BLaER1 treated with 17β-estradiol and CSF1 and Interleukin-3, amounts not matched to agents 10 nM and 100 nM (cell line): ENCODE data around the gene ABCC4.

Experiments
- H3K27ac ChIP-seq, 11 experiments: shearing (Covaris generic); formaldehyde crosslinking; 2 replicates each; pipeline ENCODE4 v1.8.1; 2022
- H3K27me3 ChIP-seq, 11 experiments: shearing (Covaris generic); formaldehyde crosslinking; 2 replicates each; pipeline ENCODE4 v1.8.1; 2022
- H3K36me3 ChIP-seq, 11 experiments: shearing (Covaris generic); formaldehyde crosslinking; 2 replicates each; pipeline ENCODE4 v1.8.1; 2022
- H3K4me1 ChIP-seq, 10 experiments: shearing (Covaris generic); formaldehyde crosslinking; 2 replicates each; pipeline ENCODE4 v1.8.1; 2022
- H3K4me2 ChIP-seq, 11 experiments: shearing (Covaris generic); formaldehyde crosslinking; 2 replicates each; pipeline ENCODE4 v1.8.1; 2022
- H3K4me3 ChIP-seq, 10 experiments: shearing (Covaris generic); formaldehyde crosslinking; 2 replicates each; pipeline ENCODE4 v1.8.1; 2022
- H3K9ac ChIP-seq, 11 experiments: shearing (Covaris generic); formaldehyde crosslinking; 2 replicates each; pipeline ENCODE4 v1.8.1; 2022
- H3K9me3 ChIP-seq, 11 experiments: shearing (Covaris generic); formaldehyde crosslinking; replicated peaks in 1 of 11; 2 replicates each; pipeline ENCODE4 v1.8.1; 2022
- H4K20me1 ChIP-seq, 11 experiments: shearing (Covaris generic); formaldehyde crosslinking; 2 replicates each; pipeline ENCODE4 v1.8.1; 2022
- Cebpa-rat ChIP-seq, 11 experiments: shearing (Covaris generic); IDR thresholded peaks; 2 replicates each; pipeline ENCODE4 v1.8.1; 2022

The ABCC4 gene

GRCh38 chr13:95115525-95115924 lies 185.7 kb downstream of the ABCC4 start:
- TF ChIP-seq Cebpa-rat (IDR thresholded peaks at IDR 0.05), result no peak
- no peak overlapping the region for H3K9ac ChIP-seq
- no peaks in the 10 kb centered on the region; a peak in 1 of 22 replicates for H3K9me3 ChIP-seq
- no peaks in the 10 kb centered on the region for H3K27me3 ChIP-seq
- peaks cover 11 to 52% (median 22%) of the 10 kb centered on the region in 11 experiments; a peak in 14 of 22 replicates for H3K36me3 ChIP-seq
- H3K4me2 ChIP-seq, result no peak overlapping the region
- no peak overlapping the region for H3K27ac ChIP-seq
- H3K4me3 ChIP-seq, result no peak overlapping the region
- peaks cover 0 to 3% (median 0%) of the 10 kb centered on the region in 10 experiments; a peak in 2 of 20 replicates for H3K4me1 ChIP-seq
- H4K20me1 ChIP-seq, result no peaks in the 10 kb centered on the region

DNA sequence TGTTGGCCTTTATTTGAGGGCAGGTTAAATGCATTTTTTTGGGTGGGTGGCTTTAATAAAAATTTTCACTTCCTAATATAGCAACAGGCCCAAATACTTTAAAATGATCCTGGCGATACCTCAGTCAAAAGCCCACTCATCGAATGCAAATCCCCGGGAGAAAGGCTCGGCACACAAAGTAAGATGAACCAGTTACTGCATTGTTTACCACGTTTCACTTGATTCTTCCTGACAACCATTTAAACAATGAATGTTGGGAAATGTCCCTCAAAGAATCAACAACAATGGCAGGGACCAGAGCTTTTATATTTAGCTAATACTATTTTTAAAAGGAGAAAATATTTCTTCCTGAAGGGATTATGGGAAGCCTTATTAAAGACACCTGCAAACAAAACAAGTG lies 187.7 kb downstream of the ABCC4 start:
- Histone ChIP-seq H3K4me2 (no peak overlapping the region), H3K4me1 (peaks cover 0 to 4% (median 0%) of the 10 kb centered on the region in 10 experiments; a peak in 2 of 20 replicates), H3K9ac (no peak overlapping the region), H3K27me3 (no peaks in the 10 kb centered on the region), H3K36me3 (peaks cover 25 to 62% (median 30%) of the 10 kb centered on the region in 11 experiments; a peak in 18 of 22 replicates), H3K9me3 (peaks cover 4 to 12% (median 9%) of the 10 kb centered on the region in 11 experiments; a peak in 20 of 22 replicates), H3K4me3 (no peak overlapping the region), H4K20me1 (no peaks in the 10 kb centered on the region), H3K27ac (no peak overlapping the region)
- TF ChIP-seq Cebpa-rat (IDR thresholded peaks at IDR 0.05), result no peak

DNA sequence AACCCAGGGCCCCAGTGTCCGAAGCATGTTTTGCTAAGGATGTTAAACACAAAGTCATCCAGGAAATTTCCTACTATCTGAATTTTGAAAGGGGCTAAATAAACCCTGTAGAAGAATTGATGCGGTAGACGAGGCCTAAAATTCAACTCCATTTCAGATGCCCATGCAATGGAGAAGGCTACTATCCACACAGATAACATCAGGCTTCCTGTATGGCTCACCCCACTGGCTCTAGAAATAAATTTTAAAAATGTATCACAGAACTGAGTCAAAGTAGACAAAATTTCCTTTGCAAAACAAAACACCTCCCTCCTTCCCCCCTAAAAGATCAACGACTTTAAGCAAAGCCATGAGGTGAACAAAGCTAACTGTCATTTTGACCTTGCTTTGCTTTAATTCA lies 188.4 kb downstream of the ABCC4 start:
- TF ChIP-seq Cebpa-rat (IDR thresholded peaks at IDR 0.05), result no peak
- Histone ChIP-seq H3K4me3 (no peak overlapping the region), H3K36me3 (peaks cover 29 to 64% (median 36%) of the 10 kb centered on the region in 11 experiments; a peak in 18 of 22 replicates), H3K9me3 (peaks cover 9 to 18% (median 16%) of the 10 kb centered on the region in 11 experiments; a peak in 20 of 22 replicates), H3K4me1 (peaks cover 0 to 4% (median 0%) of the 10 kb centered on the region in 10 experiments; a peak in 2 of 20 replicates), H3K27me3 (no peaks in the 10 kb centered on the region), H3K27ac (no peak overlapping the region), H4K20me1 (no peaks in the 10 kb centered on the region), H3K9ac (no peak overlapping the region), H3K4me2 (no peak overlapping the region)

DNA sequence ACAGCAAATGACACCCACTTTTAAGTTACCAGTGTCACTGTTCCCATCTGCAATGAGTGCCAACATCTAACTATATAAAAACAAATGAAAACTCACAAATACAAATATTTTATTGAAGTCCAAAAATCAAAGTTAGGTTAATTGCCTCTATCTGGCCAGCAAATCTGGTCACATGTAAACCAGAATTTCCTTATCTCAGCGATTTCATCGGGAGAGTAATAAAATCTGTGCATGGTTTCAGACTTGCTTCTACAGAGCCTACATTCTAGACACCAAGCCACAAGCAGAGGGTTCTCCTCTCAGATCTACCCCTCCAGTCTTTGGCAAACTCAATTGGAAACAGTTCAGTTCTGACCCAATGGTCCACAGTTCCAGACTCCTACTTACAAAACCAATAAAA lies 189.6 kb downstream of the ABCC4 start:
- Histone ChIP-seq H3K9me3 (peaks cover 9 to 18% (median 16%) of the 10 kb centered on the region in 11 experiments; a peak in 20 of 22 replicates), H3K4me2 (no peak overlapping the region), H3K27me3 (no peaks in the 10 kb centered on the region), H4K20me1 (no peaks in the 10 kb centered on the region), H3K9ac (no peak overlapping the region), H3K27ac (no peak overlapping the region), H3K4me1 (peaks cover 0 to 5% (median 0%) of the 10 kb centered on the region in 10 experiments; a peak in 3 of 20 replicates), H3K36me3 (peaks cover 27 to 66% (median 32%) of the 10 kb centered on the region in 11 experiments; a peak in 18 of 22 replicates), H3K4me3 (no peak overlapping the region)
- no peak for TF ChIP-seq Cebpa-rat (IDR thresholded peaks at IDR 0.05)

- H3K9me3 ChIP-seq, result peaks cover 9 to 18% (median 16%) of the 10 kb centered on the region in 11 experiments; a peak in 20 of 22 replicates
- H3K36me3 ChIP-seq, result peaks cover 32 to 58% (median 41%) of the 10 kb centered on the region in 11 experiments; a peak in 20 of 22 replicates
- H3K4me3 ChIP-seq, result no peak overlapping the region
- H3K9ac ChIP-seq, result no peak overlapping the region
- H3K4me2 ChIP-seq, result no peak overlapping the region
- H3K4me1 ChIP-seq, result peaks cover 0 to 6% (median 0%) of the 10 kb centered on the region in 10 experiments; a peak in 3 of 20 replicates
- no peak overlapping the region for H3K27ac ChIP-seq
- H3K27me3 ChIP-seq, result no peaks in the 10 kb centered on the region
- no peaks in the 10 kb centered on the region for H4K20me1 ChIP-seq
- TF ChIP-seq Cebpa-rat (IDR thresholded peaks at IDR 0.05), result no peak
Observed at GRCh38 chr13:95106562-95106961, 194.7 kb downstream of the ABCC4 start.

- H3K4me2 ChIP-seq, result no peak overlapping the region
- no peak for TF ChIP-seq Cebpa-rat (IDR thresholded peaks at IDR 0.05)
- H3K27me3 ChIP-seq, result no peaks in the 10 kb centered on the region
- H3K9me3 ChIP-seq, result peaks cover 11 to 37% (median 25%) of the 10 kb centered on the region in 11 experiments
- no peaks in the 10 kb centered on the region for H4K20me1 ChIP-seq
- H3K4me3 ChIP-seq, result no peak overlapping the region
- no peak overlapping the region for H3K9ac ChIP-seq
- H3K27ac ChIP-seq, result no peak overlapping the region
- peaks cover 25 to 68% (median 34%) of the 10 kb centered on the region in 11 experiments; a peak in 20 of 22 replicates for H3K36me3 ChIP-seq
- no peaks in the 10 kb centered on the region for H3K4me1 ChIP-seq
Observed at GRCh38 chr13:95100525-95101433, 200.5 kb downstream of the ABCC4 start.

- TF ChIP-seq Cebpa-rat (IDR thresholded peaks at IDR 0.05), result no peak
- Histone ChIP-seq H3K36me3 (peaks cover 13 to 63% (median 30%) of the 10 kb centered on the region in 11 experiments; a peak in 19 of 22 replicates), H3K4me1 (no peaks in the 10 kb centered on the region), H3K4me2 (no peak overlapping the region), H4K20me1 (no peaks in the 10 kb centered on the region), H3K9me3 (peaks cover 11 to 37% (median 25%) of the 10 kb centered on the region in 11 experiments), H3K4me3 (no peak overlapping the region), H3K27me3 (no peaks in the 10 kb centered on the region), H3K27ac (no peak overlapping the region), H3K9ac (no peak overlapping the region)
Observed at GRCh38 chr13:95099541-95099940, 201.7 kb downstream of the ABCC4 start.

DNA sequence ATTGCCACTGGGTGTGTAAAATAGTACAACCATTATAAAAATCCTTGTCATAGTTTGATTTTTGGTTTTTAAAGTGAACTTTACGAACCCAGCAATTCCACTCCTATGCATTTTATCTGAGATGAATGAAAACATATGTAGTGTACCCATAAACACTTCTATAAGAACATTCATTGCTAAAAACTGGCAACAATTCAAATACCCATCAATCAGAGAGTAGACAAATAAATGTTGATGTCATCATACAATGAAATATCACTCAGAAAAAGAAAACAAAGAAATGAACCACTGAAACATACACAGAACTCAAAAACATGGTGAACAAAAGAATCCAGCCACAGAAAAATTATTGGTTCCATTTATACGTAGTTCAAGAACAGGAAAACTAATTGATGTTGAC lies 202.3 kb downstream of the ABCC4 start:
- no peak for TF ChIP-seq Cebpa-rat (IDR thresholded peaks at IDR 0.05)
- H3K27me3 ChIP-seq, result no peaks in the 10 kb centered on the region
- no peak overlapping the region for H3K4me3 ChIP-seq
- H3K27ac ChIP-seq, result no peak overlapping the region
- H3K4me1 ChIP-seq, result no peaks in the 10 kb centered on the region
- H4K20me1 ChIP-seq, result no peaks in the 10 kb centered on the region
- peaks cover 11 to 37% (median 25%) of the 10 kb centered on the region in 11 experiments for H3K9me3 ChIP-seq
- peaks cover 7 to 57% (median 23%) of the 10 kb centered on the region in 11 experiments; a peak in 19 of 22 replicates for H3K36me3 ChIP-seq
- no peak overlapping the region for H3K4me2 ChIP-seq
- no peak overlapping the region for H3K9ac ChIP-seq

DNA sequence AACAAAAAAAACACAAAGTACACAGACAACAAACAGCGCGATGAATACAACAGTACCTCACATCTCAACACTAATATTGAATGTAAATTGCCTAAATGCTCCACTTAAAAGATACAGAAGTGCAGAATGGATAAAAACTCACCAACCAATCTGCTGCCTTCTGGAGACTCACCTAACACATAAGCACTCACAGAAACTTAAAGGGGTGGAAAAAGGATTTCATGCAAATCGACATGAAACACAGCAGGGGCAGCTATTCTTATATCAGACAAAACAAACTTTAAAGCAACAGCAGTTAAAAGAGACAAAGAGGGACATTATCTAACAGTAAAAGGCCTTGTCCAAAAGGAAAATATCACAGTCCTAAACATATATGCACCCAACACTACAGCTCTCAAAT lies 209.5 kb downstream of the ABCC4 start:
- Histone ChIP-seq H3K9ac (no peak overlapping the region), H3K36me3 (peaks cover 0 to 39% (median 15%) of the 10 kb centered on the region in 11 experiments; a peak in 14 of 22 replicates), H3K4me1 (peaks cover 0 to 7% (median 2%) of the 10 kb centered on the region in 10 experiments; a peak in 8 of 20 replicates), H3K9me3 (peaks cover 0 to 13% (median 3%) of the 10 kb centered on the region in 11 experiments; a peak in 9 of 22 replicates), H3K4me2 (no peak overlapping the region), H3K27ac (no peak overlapping the region), H3K4me3 (no peak overlapping the region), H3K27me3 (no peaks in the 10 kb centered on the region), H4K20me1 (no peaks in the 10 kb centered on the region)
- TF ChIP-seq Cebpa-rat (IDR thresholded peaks at IDR 0.05), result no peak
